GM06990 (cell line): ENCODE measurements around the gene KHDC3L.

Source experiments
- DNase-seq: peaks from one replicate; pipeline ENCODE4 v3.0.0-alpha.2; 2011; ENCODE audit not compliant: insufficient read length; ENCODE audit errors: extremely low read depth
- H3K27me3 ChIP-seq: replicated peaks from 2 replicates; pipeline ENCODE4 v1.6.0; 2011; ENCODE audit warnings: low read length; ENCODE audit not compliant: control insufficient read depth, insufficient read depth
- H3K36me3 ChIP-seq: 2 replicates; pipeline ENCODE4 v1.5.1; 2011; ENCODE audit warnings: low read length; ENCODE audit not compliant: control insufficient read depth, insufficient read depth
- H3K4me3 ChIP-seq: replicated peaks from 2 replicates; pipeline ENCODE4 v1.5.1; 2011; ENCODE audit warnings: low read depth, mild to moderate bottlenecking, control low read depth, low read length
- CTCF ChIP-seq: IDR thresholded peaks from 2 replicates; pipeline ENCODE4 v1.5.1; 2011; ENCODE audit warnings: low read length, control low read depth, mild to moderate bottlenecking, inconsistent platforms; ENCODE audit not compliant: insufficient read depth, poor library complexity, severe bottlenecking

The KHDC3L gene

GRCh38 chr6:73394577-73395354, 32.3 kb downstream of the KHDC3L start, which contains the start of gene DDX43:
Gene DDX43, plus strand, starts transcription at chr6:73394828. Its CDS starts 78 bp downstream, at chr6:73394906.
- peak; percentile 79 for DNase-seq
- Histone ChIP-seq H3K27me3 (no peaks in the 10 kb centered on the region), H3K36me3 (no peaks in the 10 kb centered on the region), H3K4me3 (no peak within 1 kb of the TSS)
- TF ChIP-seq CTCF = no peak

GRCh38 chr6:73395875-73396274, 33.4 kb downstream of the KHDC3L start:
- H3K36me3 ChIP-seq = no peaks in the 10 kb centered on the region
- no peaks in the 10 kb centered on the region for H3K27me3 ChIP-seq
- TF ChIP-seq CTCF = no peak
- DNase-seq = no peak
- H3K4me3 ChIP-seq = no peak overlapping the region

- Histone ChIP-seq H3K4me3 (no peak overlapping the region), H3K27me3 (no peaks in the 10 kb centered on the region), H3K36me3 (no peaks in the 10 kb centered on the region)
- no peak for DNase-seq
- TF ChIP-seq CTCF = no peak
These were observed 38.2 kb downstream of the KHDC3L start for GRCh38 chr6:73400656-73401055.

- H3K36me3 ChIP-seq = no peaks in the 10 kb centered on the region
These were observed 46.9 kb downstream of the KHDC3L start for GRCh38 chr6:73409395-73409794.

GRCh38 chr6:73413102-73413501, 50.6 kb downstream of the KHDC3L start:
- Histone ChIP-seq H3K36me3 (no peaks in the 10 kb centered on the region), H3K4me3 (no peak overlapping the region), H3K27me3 (no peaks in the 10 kb centered on the region)
- DNase-seq = no peak
- TF ChIP-seq CTCF = no peak

More at GRCh38 chr6:73409395-73409794, 46.9 kb downstream of the KHDC3L start:
- DNase-seq = no peak
- TF ChIP-seq CTCF = no peak
- no peaks in the 10 kb centered on the region for H3K27me3 ChIP-seq
- no peak overlapping the region for H3K4me3 ChIP-seq
